IMR-90 (cell line): Measurements from ENCODE around the gene LRRC55. TPM values are rescaled to one million over a fixed set of nuclear protein-coding genes. Genes with fewer than 3 reads are reported as not detected.

Experiments used
- ATAC-seq: fragments of 200-7000 bp; cut with Tn5 transposase; 2 replicates; pipeline ENCODE4 v1.9.1; 2020; ENCODE audit warnings: low read depth, mild to moderate bottlenecking, moderate library complexity
- BruUV-seq: library from RNA; stranded (reverse); fragments of 400-500 nt; replicated peaks from 2 replicates; lab custom pipeline; 2021; lab: Mats Ljungman, UMichigan
- CTCF ChIA-PET: fragments of 300-600 bp; formaldehyde crosslinking; extraction: SDS; loops from one replicate; lab custom pipeline; 2021; ENCODE audit warnings: antibody characterized with exemption; lab: Yijun Ruan, JAX
- POLR2A ChIA-PET: fragments of 300-600 bp; sonication (Branson Sonifier 250); formaldehyde crosslinking; loops from one replicate; lab custom pipeline; 2022; ENCODE audit warnings: antibody characterized with exemption; ENCODE audit not compliant: unreplicated experiment; lab: Charles Lee
- DNase-seq: peaks from one replicate; pipeline ENCODE4 v3.0.0; 2013
- H2AFZ ChIP-seq: replicated peaks from 2 replicates; pipeline ENCODE3; 2013; ENCODE audit warnings: low read length, mild to moderate bottlenecking; ENCODE audit not compliant: poor library complexity
- H2AK5ac ChIP-seq: 2 replicates; pipeline ENCODE4 v1.6.1; 2013; ENCODE audit warnings: low read depth, low read length, inconsistent platforms
- H2AK9ac ChIP-seq: replicated peaks from 2 replicates; pipeline ENCODE3; 2013; ENCODE audit warnings: mild to moderate bottlenecking, low read depth, low read length, moderate library complexity; ENCODE audit not compliant: poor library complexity
- H2BK120ac ChIP-seq: 2 replicates; pipeline ENCODE4 v1.6.1; 2013; ENCODE audit warnings: low read depth, low read length, inconsistent platforms
- H2BK15ac ChIP-seq: 3 replicates; pipeline ENCODE4 v1.6.1; 2013; ENCODE audit warnings: low read depth, low read length, inconsistent platforms
- H2BK20ac ChIP-seq: 2 replicates; pipeline ENCODE4 v1.6.1; 2013; ENCODE audit warnings: low read depth, mild to moderate bottlenecking, inconsistent platforms, low read length, moderate library complexity
- H2BK5ac ChIP-seq: 2 replicates; pipeline ENCODE4 v1.6.1; 2013; ENCODE audit warnings: mild to moderate bottlenecking, low read depth, low read length, inconsistent platforms; ENCODE audit not compliant: poor library complexity, severe bottlenecking
- H3K14ac ChIP-seq: replicated peaks from 2 replicates; pipeline ENCODE4 v1.6.1; 2013; ENCODE audit warnings: low read depth, low read length, inconsistent platforms
- H3K18ac ChIP-seq: 2 replicates; pipeline ENCODE4 v1.6.1; 2013; ENCODE audit warnings: low read depth, low read length, control low read depth
- H3K23ac ChIP-seq: 2 replicates; pipeline ENCODE4 v1.6.1; 2013; ENCODE audit warnings: low read depth, low read length, inconsistent platforms
- H3K27ac ChIP-seq: 2 replicates; pipeline ENCODE4 v1.5.1; 2013; ENCODE audit warnings: mild to moderate bottlenecking, control low read depth, low read length; ENCODE audit not compliant: insufficient read depth
- H3K27me3 ChIP-seq: 2 replicates; pipeline ENCODE4 v1.6.1; 2013; ENCODE audit warnings: low read length; ENCODE audit not compliant: control insufficient read depth, insufficient read depth
- H3K36me3 ChIP-seq: 2 replicates; pipeline ENCODE4 v1.6.1; 2013; ENCODE audit warnings: low read length, mixed read lengths; ENCODE audit not compliant: control insufficient read depth, insufficient read depth
- H3K4ac ChIP-seq: 2 replicates; pipeline ENCODE4 v1.6.1; 2013; ENCODE audit warnings: low read depth, low read length, inconsistent platforms
- H3K4me1 ChIP-seq: 2 replicates; pipeline ENCODE4 v1.6.1; 2013; ENCODE audit warnings: low read length, mixed read lengths; ENCODE audit not compliant: control insufficient read depth, insufficient read depth
- H3K4me2 ChIP-seq: 2 replicates; pipeline ENCODE4 v1.6.1; 2013; ENCODE audit warnings: low read depth, mild to moderate bottlenecking, control low read depth, low read length, moderate library complexity
- H3K4me3 ChIP-seq: 2 replicates; pipeline ENCODE4 v1.5.1; 2013; ENCODE audit warnings: low read depth, mild to moderate bottlenecking, control low read depth, low read length, moderate library complexity; ENCODE audit not compliant: insufficient read depth
- H3K56ac ChIP-seq: 2 replicates; pipeline ENCODE4 v1.6.1; 2013; ENCODE audit warnings: low read length, inconsistent platforms; ENCODE audit not compliant: insufficient read depth; ENCODE audit errors: extremely low read depth
- H3K79me1 ChIP-seq, 2 experiments: 2 replicates each; pipeline ENCODE4 v1.6.1; 2013; ENCODE audit warnings: low read length in 2 of 2, inconsistent platforms in 1 of 2, low read depth in 1 of 2
- H3K9ac ChIP-seq: 2 replicates; pipeline ENCODE4 v1.6.1; 2013; ENCODE audit warnings: low read depth, low read length, control low read depth
- H3K9me1 ChIP-seq: 2 replicates; pipeline ENCODE4 v1.6.1; 2013; ENCODE audit warnings: low read length, inconsistent platforms; ENCODE audit not compliant: insufficient read depth
- H3K9me3 ChIP-seq: 2 replicates; pipeline ENCODE4 v1.6.1; 2013; ENCODE audit warnings: low read length; ENCODE audit not compliant: control insufficient read depth, insufficient read depth
- H4K20me1 ChIP-seq: 2 replicates; pipeline ENCODE4 v1.6.1; 2013; ENCODE audit warnings: low read length, inconsistent platforms; ENCODE audit not compliant: insufficient read depth
- H4K5ac ChIP-seq: 2 replicates; pipeline ENCODE4 v1.6.1; 2013; ENCODE audit warnings: mild to moderate bottlenecking, low read depth, low read length, control low read depth
- H4K8ac ChIP-seq, 2 experiments: 2 replicates each; pipeline ENCODE4 v1.6.1; 2013; ENCODE audit warnings: low read depth in 2 of 2, low read length in 2 of 2, control low read depth in 1 of 2, inconsistent platforms in 1 of 2
- H4K91ac ChIP-seq: 2 replicates; pipeline ENCODE4 v1.6.1; 2013; ENCODE audit warnings: low read depth, low read length, inconsistent platforms; ENCODE audit not compliant: insufficient read depth
- BHLHE40 ChIP-seq: fragments of 150-350 bp; IDR thresholded peaks from 2 replicates; pipeline ENCODE4 v1.6.1; 2016; ENCODE audit warnings: mild to moderate bottlenecking, low read depth, low read length
- CEBPB ChIP-seq: IDR thresholded peaks from 2 replicates; pipeline ENCODE4 v1.6.1; 2012; ENCODE audit warnings: low read depth, low read length, improper control_type of control experiment
- CHD1 ChIP-seq: IDR thresholded peaks from 2 replicates; pipeline ENCODE4 v1.6.1; 2012; ENCODE audit warnings: low read depth, low read length, improper control_type of control experiment
- FOS ChIP-seq: fragments of 150-350 bp; IDR thresholded peaks from 2 replicates; pipeline ENCODE4 v1.6.1; 2016; ENCODE audit warnings: low read depth, low read length
- MAFK ChIP-seq: IDR thresholded peaks from 2 replicates; pipeline ENCODE4 v1.6.1; 2012; ENCODE audit warnings: low read depth, low read length, improper control_type of control experiment
- MAZ ChIP-seq: IDR thresholded peaks from 2 replicates; pipeline ENCODE4 v1.6.1; 2012; ENCODE audit warnings: low read depth, mild to moderate bottlenecking, low read length, improper control_type of control experiment, moderate library complexity, borderline replicate concordance
- MXI1 ChIP-seq: IDR thresholded peaks from 2 replicates; pipeline ENCODE4 v1.6.1; 2012; ENCODE audit warnings: low read depth, mild to moderate bottlenecking, low read length, moderate library complexity, borderline replicate concordance
- NFE2L2 ChIP-seq: fragments of 150-350 bp; IDR thresholded peaks from 2 replicates; pipeline ENCODE4 v1.6.1; 2016; ENCODE audit warnings: low read depth, mild to moderate bottlenecking, low read length
- POLR2A ChIP-seq: IDR thresholded peaks from 2 replicates; pipeline ENCODE4 v1.6.1; 2012; ENCODE audit warnings: mild to moderate bottlenecking, low read depth, low read length
- RAD21 ChIP-seq: IDR thresholded peaks from 2 replicates; pipeline ENCODE4 v1.6.1; 2012; ENCODE audit warnings: low read length, improper control_type of control experiment
- RCOR1 ChIP-seq: IDR thresholded peaks from 2 replicates; pipeline ENCODE4 v1.6.1; 2012; ENCODE audit warnings: mild to moderate bottlenecking, low read length, improper control_type of control experiment; ENCODE audit not compliant: insufficient replicate concordance
- RFX5 ChIP-seq: IDR thresholded peaks from 2 replicates; pipeline ENCODE4 v1.8.0; 2012; ENCODE audit warnings: low read depth, mild to moderate bottlenecking, low read length, moderate library complexity
- SMC3 ChIP-seq: fragments of 150-350 bp; IDR thresholded peaks from 2 replicates; pipeline ENCODE4 v1.6.1; 2016; ENCODE audit warnings: low read depth, mild to moderate bottlenecking, antibody characterized with exemption, low read length, moderate library complexity
- WGBS, 2 experiments: methylation state at CpG; one replicate each; pipeline versions ENCODE4 v1.1.5 to v1.1.7; 2013; ENCODE audit warnings: missing lambda C conversion rate in 2 of 2; ENCODE audit not compliant: insufficient read length in 1 of 2; ENCODE audit errors: extremely low coverage in 2 of 2; 5-methylcytosine and 5-hydroxymethylcytosine counted together
- dilution Hi-C: fragments of 300-500 bp; cut with HindIII; formaldehyde crosslinking; loops from one replicate; pipeline ENCODE4 v1.14.3; 2018; ENCODE audit warnings: low sequenced_read_pairs; ENCODE audit not compliant: unreplicated experiment
- in situ Hi-C: fragments of 300-500 bp; cut with MboI; formaldehyde crosslinking; loops from 3 replicates; pipeline ENCODE4 v1.14.3; 2019; ENCODE audit warnings: low sequenced_read_pairs, inconsistent platforms, mixed read lengths
- intact Hi-C: fragments of 100-400 bp; cut with micrococcal nuclease; formaldehyde crosslinking; loops from 2 replicates; pipeline ENCODE4 v1.10.0; 2022
- polyA plus RNA-seq, 3 experiments: library from polyadenylated mRNA; depleted of rRNA; stranded (reverse); fragments of >200 nt; gene quantifications; 2 replicates each; pipeline ENCODE4 v1.2.3, GENCODE V29; 2012; ENCODE audit warnings: low replicate concordance in 1 of 3
- total RNA-seq: library from RNA; depleted of rRNA; stranded (reverse); fragments of >200 nt; gene quantifications from 2 replicates; pipeline ENCODE4 v1.2.3, GENCODE V29; 2012
- TF ChIP-seq, protein P1 (sequence below): fragments of 150-350 bp; IDR thresholded peaks from 2 replicates; pipeline ENCODE4 v1.6.1; 2016; ENCODE audit warnings: low read depth, mild to moderate bottlenecking, low read length, moderate library complexity, borderline replicate concordance
- TF ChIP-seq, protein P2 (sequence below): conservative IDR thresholded peaks from 2 replicates; pipeline ENCODE4 v1.5.1; 2012; ENCODE audit warnings: mild to moderate bottlenecking, low read depth, low read length, improper control_type of control experiment

LRRC55 gene
- total and polyA plus RNA-seq, 2 of the 4 experiments (the other 2 are of a cell fraction), result not detected

DNA sequence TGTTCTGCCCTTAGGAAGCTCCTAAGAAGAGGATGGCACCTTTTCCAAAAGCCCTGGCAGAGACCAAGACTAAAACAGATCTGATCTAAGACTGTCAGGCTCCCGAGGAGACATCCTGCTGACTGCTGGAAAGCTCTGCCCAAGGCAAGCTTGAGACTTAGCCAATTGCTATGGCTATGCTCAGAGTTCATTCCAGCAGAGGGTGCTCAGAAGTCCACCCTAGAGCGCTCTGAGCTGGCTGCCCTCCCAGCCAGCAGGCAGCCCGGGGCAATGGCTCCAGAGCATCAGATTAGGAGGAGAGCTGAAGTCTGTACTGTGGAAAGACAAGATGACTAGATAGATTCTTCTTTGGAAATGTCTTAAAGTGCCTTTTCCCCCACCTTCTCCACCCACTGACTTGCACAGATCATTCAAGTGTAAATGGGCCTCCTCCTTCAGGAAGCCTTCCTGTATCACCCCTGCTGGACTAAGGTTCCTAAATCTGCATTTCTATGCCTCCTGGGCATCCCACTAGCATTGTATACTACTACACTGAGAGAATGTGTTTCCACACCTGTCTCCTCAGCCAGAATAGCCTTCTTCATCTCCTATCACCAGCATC, 23.4 kb downstream of the LRRC55 start:
- no peak overlapping the region for H3K14ac ChIP-seq
- no peaks in the 10 kb centered on the region for H3K9me3 ChIP-seq
- ATAC-seq, result peak; percentile 93
- no peak overlapping the region for H2AK5ac ChIP-seq
- no peak overlapping the region for H4K8ac ChIP-seq
- H3K27me3 ChIP-seq, result peaks cover 44% of the 10 kb centered on the region
- no peak overlapping the region for H2BK120ac ChIP-seq
- in situ Hi-C loops, result no loop called here
- H4K20me1 ChIP-seq, result no peaks in the 10 kb centered on the region
- dilution Hi-C loops, result no loop called here
- H3K9ac ChIP-seq, result no peak overlapping the region
- peaks cover 3% of the 10 kb centered on the region; the same call in 1 of the 2 replicates for H3K9me1 ChIP-seq
- no peak overlapping the region for H4K5ac ChIP-seq
- no peak overlapping the region for H2AK9ac ChIP-seq
- no peaks in the 10 kb centered on the region; the same call in 1 of the 2 replicates for H3K4me1 ChIP-seq
- no peak overlapping the region for H4K91ac ChIP-seq
- no TSS peak for BruUV-seq
- H2BK20ac ChIP-seq, result no peak overlapping the region
- no peak overlapping the region for H2BK5ac ChIP-seq
- peak; percentile 62 for DNase-seq
- WGBS, 2 experiments, result 0% methylated on average over 1 of the region's 3 CpGs; no CpG with 5 or more reads in 1 of the 2 experiments
- no peak overlapping the region for H3K4me3 ChIP-seq
- H3K18ac ChIP-seq, result no peak overlapping the region
- intact Hi-C loops, result loop anchor here (2.0 kb wide), 1 partner anchor 44 kb away; no protein-coding TSS in a partner anchor
- H3K36me3 ChIP-seq, result no peaks in the 10 kb centered on the region
- no peak overlapping the region for H3K4ac ChIP-seq
- CTCF ChIA-PET, result interaction anchor here (0.6 to 2.6 kb wide), 6 partner anchors 10 to 73 kb away, joined by 3 to 40 read pairs (median 4); no protein-coding TSS in a partner anchor
- no peaks in the 10 kb centered on the region for H3K79me1 ChIP-seq
- H3K4me2 ChIP-seq, result no peak overlapping the region
- no peak overlapping the region for H2AFZ ChIP-seq
- no peak overlapping the region for H2BK15ac ChIP-seq
- H3K23ac ChIP-seq, result no peak overlapping the region
- POLR2A ChIA-PET, result interaction anchor here (0.9 kb wide), 1 partner anchor 44 kb away, joined by 3 read pairs; no protein-coding TSS in a partner anchor
- H3K27ac ChIP-seq, result no peak overlapping the region
- no peak overlapping the region for H3K56ac ChIP-seq
- TF ChIP-seq MXI1 (no peak), RAD21 (peak; percentile 33), POLR2A (no peak), CHD1 (no peak), CEBPB (no peak), MAFK (no peak), FOS (no peak), RCOR1 (no peak), MAZ (no peak), SMC3 (0 out of 2 replicates have a peak, but pooled peaks have one; percentile 11), BHLHE40 (no peak), RFX5 (no peak), NFE2L2 (no peak)
- TF ChIP-seq, protein P1, sequence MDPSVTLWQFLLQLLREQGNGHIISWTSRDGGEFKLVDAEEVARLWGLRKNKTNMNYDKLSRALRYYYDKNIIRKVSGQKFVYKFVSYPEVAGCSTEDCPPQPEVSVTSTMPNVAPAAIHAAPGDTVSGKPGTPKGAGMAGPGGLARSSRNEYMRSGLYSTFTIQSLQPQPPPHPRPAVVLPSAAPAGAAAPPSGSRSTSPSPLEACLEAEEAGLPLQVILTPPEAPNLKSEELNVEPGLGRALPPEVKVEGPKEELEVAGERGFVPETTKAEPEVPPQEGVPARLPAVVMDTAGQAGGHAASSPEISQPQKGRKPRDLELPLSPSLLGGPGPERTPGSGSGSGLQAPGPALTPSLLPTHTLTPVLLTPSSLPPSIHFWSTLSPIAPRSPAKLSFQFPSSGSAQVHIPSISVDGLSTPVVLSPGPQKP, result no peak
- TF ChIP-seq, protein P2, sequence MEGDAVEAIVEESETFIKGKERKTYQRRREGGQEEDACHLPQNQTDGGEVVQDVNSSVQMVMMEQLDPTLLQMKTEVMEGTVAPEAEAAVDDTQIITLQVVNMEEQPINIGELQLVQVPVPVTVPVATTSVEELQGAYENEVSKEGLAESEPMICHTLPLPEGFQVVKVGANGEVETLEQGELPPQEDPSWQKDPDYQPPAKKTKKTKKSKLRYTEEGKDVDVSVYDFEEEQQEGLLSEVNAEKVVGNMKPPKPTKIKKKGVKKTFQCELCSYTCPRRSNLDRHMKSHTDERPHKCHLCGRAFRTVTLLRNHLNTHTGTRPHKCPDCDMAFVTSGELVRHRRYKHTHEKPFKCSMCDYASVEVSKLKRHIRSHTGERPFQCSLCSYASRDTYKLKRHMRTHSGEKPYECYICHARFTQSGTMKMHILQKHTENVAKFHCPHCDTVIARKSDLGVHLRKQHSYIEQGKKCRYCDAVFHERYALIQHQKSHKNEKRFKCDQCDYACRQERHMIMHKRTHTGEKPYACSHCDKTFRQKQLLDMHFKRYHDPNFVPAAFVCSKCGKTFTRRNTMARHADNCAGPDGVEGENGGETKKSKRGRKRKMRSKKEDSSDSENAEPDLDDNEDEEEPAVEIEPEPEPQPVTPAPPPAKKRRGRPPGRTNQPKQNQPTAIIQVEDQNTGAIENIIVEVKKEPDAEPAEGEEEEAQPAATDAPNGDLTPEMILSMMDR, result peak; percentile 38
